ENCODE data around the gene GDF7.
A peak's percentile ranks its signal among the peaks of the same experiment; 100 is the strongest.

The GDF7 gene

DNA sequence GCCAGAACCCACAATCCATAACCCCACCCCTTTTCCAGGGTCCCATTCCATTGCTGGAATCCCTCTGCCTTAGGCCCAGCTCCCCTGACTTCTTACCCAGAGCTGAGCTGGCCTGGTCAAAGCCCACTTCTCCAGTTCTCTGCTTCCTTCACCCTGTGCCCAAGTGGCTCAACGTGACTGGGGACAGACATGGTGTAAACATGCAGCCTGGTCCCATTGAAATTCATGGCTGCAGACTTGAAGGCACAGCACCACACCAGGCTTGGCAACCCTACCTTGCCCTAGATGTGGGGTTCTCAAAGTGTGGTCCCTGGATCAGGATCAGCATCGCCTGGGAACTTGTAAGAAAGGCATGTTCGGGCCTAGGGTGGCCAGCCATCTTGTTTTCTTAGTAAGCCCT lies 19.7 kb upstream of the GDF7 start:
- Mint-ChIP-seq H3K27ac (no peak overlapping the region), H3K9me3 (no peaks in the 10 kb centered on the region), H3K36me3 (ENCODE audit: low read depth) (peaks cover 6% of the 10 kb centered on the region), H3K4me3 (no peak overlapping the region), H3K4me1 (peaks cover 32% of the 10 kb centered on the region), H3K27me3 (no peaks in the 10 kb centered on the region)
- ATAC-seq, result no peak
- DNase-seq, result no peak

- peaks cover 32% of the 10 kb centered on the region for H3K4me1 Mint-ChIP-seq
- no peak for ATAC-seq
- no peaks in the 10 kb centered on the region for H3K27me3 Mint-ChIP-seq
- no peak overlapping the region for H3K27ac Mint-ChIP-seq
- peaks cover 6% of the 10 kb centered on the region for H3K36me3 Mint-ChIP-seq (ENCODE audit: low read depth)
- H3K9me3 Mint-ChIP-seq, result no peaks in the 10 kb centered on the region
- no peak for DNase-seq
- H3K4me3 Mint-ChIP-seq, result no peak overlapping the region
Observed at GRCh38 chr2:20647738-20648137, 19.2 kb upstream of the GDF7 start.

GRCh38 chr2:20648206-20648605 lies 18.7 kb upstream of the GDF7 start:
- ATAC-seq (no peak), DNase-seq (no peak)
- no peak overlapping the region for H3K4me3 Mint-ChIP-seq
- H3K27me3 Mint-ChIP-seq, result no peaks in the 10 kb centered on the region
- peaks cover 6% of the 10 kb centered on the region for H3K36me3 Mint-ChIP-seq (ENCODE audit: low read depth)
- H3K27ac Mint-ChIP-seq, result no peak overlapping the region
- H3K9me3 Mint-ChIP-seq, result no peaks in the 10 kb centered on the region
- H3K4me1 Mint-ChIP-seq, result peaks cover 32% of the 10 kb centered on the region

DNA sequence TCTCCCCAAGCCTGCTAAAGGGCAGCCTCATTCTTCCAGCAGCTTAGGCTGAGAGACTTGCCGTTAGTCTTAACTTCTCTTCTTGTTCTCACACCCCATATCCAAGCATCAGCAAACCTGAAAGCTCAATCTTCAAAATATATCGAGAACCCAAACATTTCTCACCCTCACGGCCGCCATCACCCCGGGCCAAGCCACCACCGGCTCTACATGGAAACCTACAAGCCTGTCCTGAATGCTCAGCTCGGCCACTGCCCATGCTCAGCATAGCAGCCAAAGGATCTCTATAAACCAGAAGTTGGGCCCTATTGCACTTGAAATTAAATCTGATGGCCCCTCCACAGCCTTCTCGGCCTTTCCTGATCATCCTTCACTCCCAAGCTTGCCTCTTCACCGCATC lies 18.1 kb upstream of the GDF7 start:
- peaks cover 32% of the 10 kb centered on the region for H3K4me1 Mint-ChIP-seq
- no peak overlapping the region for H3K4me3 Mint-ChIP-seq

DNA sequence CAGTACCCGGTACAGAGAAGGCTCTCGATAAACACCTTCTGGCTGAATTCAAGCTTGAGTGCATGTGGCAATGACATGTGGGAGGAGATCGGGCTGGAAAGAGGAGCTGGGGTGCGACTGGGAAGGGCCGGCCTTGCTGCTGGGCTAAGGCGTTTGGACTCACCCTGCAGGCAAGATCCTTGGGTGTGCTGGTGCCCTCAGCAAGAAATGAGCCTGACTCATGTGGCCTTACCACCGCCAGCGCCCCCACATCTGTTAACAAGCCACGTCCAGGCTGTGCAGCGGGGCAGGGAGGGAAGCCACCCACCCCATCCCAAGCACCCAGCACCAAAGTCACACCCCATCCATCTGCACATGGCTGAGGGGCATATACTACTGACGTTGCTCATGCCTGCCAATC lies 17.4 kb upstream of the GDF7 start:
- no peak for ATAC-seq
- H3K4me1 Mint-ChIP-seq, result peaks cover 32% of the 10 kb centered on the region
- H3K27ac Mint-ChIP-seq, result no peak overlapping the region
- peak overlapping the region; percentile 81 for H3K4me3 Mint-ChIP-seq
- no peaks in the 10 kb centered on the region for H3K27me3 Mint-ChIP-seq
- DNase-seq, result no peak
- H3K9me3 Mint-ChIP-seq, result no peaks in the 10 kb centered on the region
- H3K36me3 Mint-ChIP-seq (ENCODE audit: low read depth), result no peaks in the 10 kb centered on the region

More for the DNA sequence above, 18.1 kb upstream of the GDF7 start:
- ATAC-seq (no peak), DNase-seq (no peak)
- H3K9me3 Mint-ChIP-seq, result no peaks in the 10 kb centered on the region
- H3K36me3 Mint-ChIP-seq (ENCODE audit: low read depth), result peaks cover 6% of the 10 kb centered on the region
- no peaks in the 10 kb centered on the region for H3K27me3 Mint-ChIP-seq
- no peak overlapping the region for H3K27ac Mint-ChIP-seq

DNA sequence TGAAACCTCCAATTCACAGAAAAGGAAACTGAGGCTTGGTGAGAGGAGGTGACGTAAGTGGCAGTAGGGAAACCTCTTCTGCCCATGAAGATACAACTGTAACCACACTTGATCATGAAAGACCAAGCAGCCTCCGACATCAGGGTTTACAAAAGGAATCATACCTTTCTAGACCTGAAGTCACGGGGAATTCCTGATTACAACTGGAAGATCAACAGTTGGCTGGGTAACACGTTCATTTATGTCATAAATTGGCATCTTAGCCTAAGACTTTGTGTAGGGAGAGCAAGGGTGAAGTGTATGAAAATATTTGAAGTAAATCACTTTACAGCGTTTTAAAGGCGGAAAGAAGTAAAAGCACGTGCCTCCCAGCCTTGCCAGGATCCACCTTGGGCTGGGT lies 17.0 kb upstream of the GDF7 start:
- no peaks in the 10 kb centered on the region for H3K9me3 Mint-ChIP-seq
- peak overlapping the region; percentile 81 for H3K4me3 Mint-ChIP-seq
- H3K27me3 Mint-ChIP-seq, result no peaks in the 10 kb centered on the region
- H3K27ac Mint-ChIP-seq, result peak overlapping the region; percentile 20
- no peak for DNase-seq
- ATAC-seq, result no peak
- no peaks in the 10 kb centered on the region for H3K36me3 Mint-ChIP-seq (ENCODE audit: low read depth)
- peaks cover 32% of the 10 kb centered on the region for H3K4me1 Mint-ChIP-seq

GRCh38 chr2:20650393-20650876 lies 16.5 kb upstream of the GDF7 start:
- no peaks in the 10 kb centered on the region for H3K9me3 Mint-ChIP-seq
- H3K4me3 Mint-ChIP-seq, result peak overlapping the region; percentile 81
- no peaks in the 10 kb centered on the region for H3K36me3 Mint-ChIP-seq (ENCODE audit: low read depth)
- peaks cover 32% of the 10 kb centered on the region for H3K4me1 Mint-ChIP-seq
- H3K27me3 Mint-ChIP-seq, result no peaks in the 10 kb centered on the region
- peak; percentile 11 for ATAC-seq
- H3K27ac Mint-ChIP-seq, result peak overlapping the region; percentile 20
- DNase-seq, result no peak

GRCh38 chr2:20650877-20651730 lies 15.8 kb upstream of the GDF7 start, which contains the start of gene HS1BP3:
Gene HS1BP3 (minus strand): TSS chr2:20651098. CDS start chr2:20651063, 35 bp downstream.
- no peaks in the 10 kb centered on the region for H3K9me3 Mint-ChIP-seq
- peak; percentile 96 for ATAC-seq
- H3K27ac Mint-ChIP-seq, result peak within 1 kb of the TSS; percentile 81
- H3K4me1 Mint-ChIP-seq, result peaks cover 32% of the 10 kb centered on the region
- H3K27me3 Mint-ChIP-seq, result no peaks in the 10 kb centered on the region
- DNase-seq, result peak; percentile 89
- peak within 1 kb of the TSS; percentile 81 for H3K4me3 Mint-ChIP-seq
- no peaks in the 10 kb centered on the region for H3K36me3 Mint-ChIP-seq (ENCODE audit: low read depth)

DNA sequence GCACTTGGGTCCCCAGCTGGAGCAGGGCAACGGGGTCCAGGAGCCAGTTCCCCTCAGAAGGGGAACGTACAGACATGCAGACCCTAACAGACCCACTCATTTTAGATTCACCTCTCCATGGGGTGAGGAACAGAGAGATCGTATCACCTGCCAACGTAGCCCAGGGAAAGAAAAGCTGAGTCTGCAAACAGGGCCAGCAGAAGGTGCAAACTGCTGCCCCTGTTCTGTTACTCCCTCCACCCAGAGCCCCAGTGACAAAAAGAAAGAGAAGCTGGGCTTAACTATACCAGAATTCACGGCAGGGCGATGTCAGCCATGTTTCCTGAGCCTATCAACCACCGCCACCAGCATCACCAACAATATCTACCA lies 15.2 kb upstream of the GDF7 start:
- DNase-seq (no peak), ATAC-seq (no peak)
- Mint-ChIP-seq H3K9me3 (no peaks in the 10 kb centered on the region), H3K27me3 (no peaks in the 10 kb centered on the region), H3K4me1 (peaks cover 32% of the 10 kb centered on the region), H3K4me3 (peak overlapping the region; percentile 80), H3K27ac (no peak overlapping the region), H3K36me3 (ENCODE audit: low read depth) (no peaks in the 10 kb centered on the region)

- no peak overlapping the region for H3K27ac Mint-ChIP-seq
- H3K27me3 Mint-ChIP-seq, result peaks cover under 1% of the 10 kb centered on the region
- peaks cover 32% of the 10 kb centered on the region for H3K4me1 Mint-ChIP-seq
- H3K36me3 Mint-ChIP-seq (ENCODE audit: low read depth), result no peaks in the 10 kb centered on the region
- H3K9me3 Mint-ChIP-seq, result no peaks in the 10 kb centered on the region
- ATAC-seq (no peak), DNase-seq (no peak)
- peak overlapping the region; percentile 39 for H3K4me3 Mint-ChIP-seq
Observed at GRCh38 chr2:20652141-20652540, 14.8 kb upstream of the GDF7 start.

DNA sequence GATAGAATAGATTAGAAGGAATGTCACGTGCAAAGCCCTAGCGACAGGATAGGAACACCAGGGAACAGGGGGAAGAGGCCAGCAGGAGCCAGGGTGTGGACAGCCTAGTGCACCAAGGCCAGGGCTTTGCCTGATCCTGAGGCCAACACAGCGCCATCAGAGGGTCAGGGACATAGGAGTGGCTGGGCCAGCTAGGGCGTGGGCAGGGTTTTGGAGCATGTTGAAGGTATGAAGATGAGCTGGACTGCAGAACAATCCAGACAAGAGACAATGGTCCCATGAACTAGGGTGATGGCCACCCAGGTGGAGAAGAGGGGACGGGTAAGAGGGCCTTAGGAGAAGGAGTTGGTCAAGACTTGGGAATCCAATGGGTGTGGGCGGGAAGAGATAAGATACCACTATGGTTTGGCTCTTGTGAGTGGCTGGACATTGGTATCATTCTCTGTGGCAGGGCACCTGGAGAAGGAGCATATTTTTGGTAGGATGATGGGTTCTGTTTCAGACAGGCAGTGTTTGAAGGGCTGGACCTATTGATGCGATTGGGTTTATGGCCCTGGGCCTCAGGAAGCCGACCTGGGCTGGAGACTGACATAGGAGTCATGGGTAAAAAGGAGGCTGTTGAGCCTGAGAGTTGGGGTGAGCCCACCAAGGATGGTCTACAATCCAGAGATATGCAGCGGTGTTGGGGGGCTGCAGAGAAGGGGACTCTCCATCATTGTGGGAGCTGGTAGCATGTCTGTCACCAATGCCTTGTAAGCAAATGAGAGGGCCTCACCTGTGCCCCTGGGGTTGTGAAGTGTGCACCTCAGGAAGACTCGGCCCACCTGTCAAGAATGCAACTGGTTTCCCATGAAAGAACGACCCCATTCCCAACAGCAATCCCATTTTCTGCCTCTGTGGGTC lies 14.0 kb upstream of the GDF7 start:
- peaks cover 3% of the 10 kb centered on the region for H3K27me3 Mint-ChIP-seq
- no peaks in the 10 kb centered on the region for H3K36me3 Mint-ChIP-seq (ENCODE audit: low read depth)
- peaks cover 30% of the 10 kb centered on the region for H3K4me1 Mint-ChIP-seq
- H3K4me3 Mint-ChIP-seq, result no peak overlapping the region
- no peak overlapping the region for H3K27ac Mint-ChIP-seq
- DNase-seq (no peak), ATAC-seq (no peak)
- H3K9me3 Mint-ChIP-seq, result no peaks in the 10 kb centered on the region

DNA sequence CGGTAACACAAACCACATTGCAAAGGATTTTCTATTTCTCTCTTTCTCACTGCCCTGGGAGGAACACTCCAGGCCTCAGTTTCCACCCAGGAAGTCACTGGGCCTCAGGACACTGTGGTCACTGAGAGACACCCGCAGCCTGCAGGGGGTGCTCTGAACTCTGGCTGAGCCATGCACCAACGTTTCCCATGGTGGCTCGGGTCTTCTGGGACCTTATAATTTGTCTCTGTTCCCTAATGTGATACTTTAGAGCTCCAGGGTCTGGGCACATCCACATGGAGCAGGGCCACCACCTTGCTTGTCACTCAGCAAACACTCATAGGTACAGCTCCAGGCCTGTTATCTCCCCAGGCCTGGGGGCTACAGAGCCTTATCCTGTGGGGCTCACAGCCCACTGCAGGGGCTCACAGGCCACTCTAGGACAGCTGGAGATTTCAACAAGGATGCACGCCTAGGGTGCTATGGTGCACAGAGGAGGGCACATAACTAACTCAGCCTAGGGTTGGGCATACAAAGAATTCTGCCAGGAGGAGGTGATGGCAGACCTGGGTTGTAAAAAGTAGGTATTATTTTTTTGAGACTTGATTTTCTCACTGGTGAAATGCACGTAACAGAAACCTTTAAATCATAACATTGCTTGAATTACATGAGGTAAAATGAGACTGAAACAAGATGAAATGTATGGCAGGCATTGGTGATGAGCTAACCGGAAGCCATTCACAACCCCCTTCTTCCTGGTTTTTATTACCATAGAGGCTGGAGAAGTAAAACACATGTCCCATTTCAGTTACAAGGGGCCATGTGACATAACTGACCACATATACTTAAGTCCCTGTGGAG lies 13.0 kb upstream of the GDF7 start:
- no peak for ATAC-seq
- Mint-ChIP-seq H3K27me3 (peaks cover 6% of the 10 kb centered on the region), H3K36me3 (ENCODE audit: low read depth) (no peaks in the 10 kb centered on the region), H3K4me3 (no peak overlapping the region), H3K9me3 (no peaks in the 10 kb centered on the region), H3K27ac (no peak overlapping the region), H3K4me1 (peaks cover 22% of the 10 kb centered on the region)
- no peak for DNase-seq

- DNase-seq (no peak), ATAC-seq (no peak)
- H3K27me3 Mint-ChIP-seq, result peaks cover 9% of the 10 kb centered on the region
- no peak overlapping the region for H3K27ac Mint-ChIP-seq
- no peaks in the 10 kb centered on the region for H3K36me3 Mint-ChIP-seq (ENCODE audit: low read depth)
- no peaks in the 10 kb centered on the region for H3K9me3 Mint-ChIP-seq
- no peak overlapping the region for H3K4me3 Mint-ChIP-seq
- H3K4me1 Mint-ChIP-seq, result peaks cover 17% of the 10 kb centered on the region
Observed at GRCh38 chr2:20654535-20654813, 12.5 kb upstream of the GDF7 start.

DNA sequence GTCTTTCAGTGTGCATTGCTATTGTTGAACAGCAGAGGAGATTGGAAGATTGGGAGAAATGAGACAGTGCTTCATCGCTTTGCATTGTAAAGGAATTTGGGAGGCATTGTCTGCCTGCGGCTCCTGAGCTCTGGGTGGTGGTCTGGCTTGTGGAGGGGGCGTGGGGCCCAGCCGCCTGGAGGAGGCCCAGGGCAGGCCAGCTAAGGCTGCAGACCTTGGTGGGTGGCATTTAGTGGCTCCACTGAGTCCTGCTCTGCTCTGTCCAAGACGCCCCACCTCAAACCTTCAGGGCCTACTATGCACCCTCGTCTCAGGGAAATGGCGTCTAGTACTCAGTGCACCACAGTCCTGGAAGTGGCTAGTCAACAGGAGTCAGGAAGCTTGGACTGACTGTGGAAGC lies 10.4 kb upstream of the GDF7 start:
- H3K36me3 Mint-ChIP-seq (ENCODE audit: low read depth), result no peaks in the 10 kb centered on the region
- H3K27ac Mint-ChIP-seq, result no peak overlapping the region
- H3K4me3 Mint-ChIP-seq, result no peak overlapping the region
- no peak for DNase-seq
- ATAC-seq, result no peak
- H3K27me3 Mint-ChIP-seq, result peaks cover 24% of the 10 kb centered on the region
- peaks cover 3% of the 10 kb centered on the region for H3K4me1 Mint-ChIP-seq
- no peaks in the 10 kb centered on the region for H3K9me3 Mint-ChIP-seq
